GM21447 (cell line): Measurements from ENCODE around the gene OR2A42.
"Not testable (repeated sequence)": the region's sequence is repeated elsewhere in the genome, so short reads cannot be mapped to it uniquely, and the experiment has no call there.

Experiments used
- ATAC-seq: cut with Tn5 transposase; IDR thresholded peaks from one replicate; pipeline ENCODE4 v1.9.1; 2021; ENCODE audit not compliant: unreplicated experiment

Gene OR2A42

GRCh38 chr7:144223675-144224074, 15.7 kb downstream of the OR2A42 start:
- not testable (repeated sequence) for ATAC-seq

- ATAC-seq = not testable (repeated sequence)
Measured at GRCh38 chr7:144220531-144220930, 18.9 kb downstream of the OR2A42 start.

- ATAC-seq = not testable (repeated sequence)
Measured at GRCh38 chr7:144219149-144219548, 20.3 kb downstream of the OR2A42 start.

GRCh38 chr7:144218581-144218980, 20.8 kb downstream of the OR2A42 start:
- ATAC-seq = not testable (repeated sequence)

- not testable (repeated sequence) for ATAC-seq
Measured at GRCh38 chr7:144217200-144217599, 22.2 kb downstream of the OR2A42 start.

- ATAC-seq = not testable (repeated sequence)
Measured at GRCh38 chr7:144205306-144205705, 34.1 kb downstream of the OR2A42 start.

DNA sequence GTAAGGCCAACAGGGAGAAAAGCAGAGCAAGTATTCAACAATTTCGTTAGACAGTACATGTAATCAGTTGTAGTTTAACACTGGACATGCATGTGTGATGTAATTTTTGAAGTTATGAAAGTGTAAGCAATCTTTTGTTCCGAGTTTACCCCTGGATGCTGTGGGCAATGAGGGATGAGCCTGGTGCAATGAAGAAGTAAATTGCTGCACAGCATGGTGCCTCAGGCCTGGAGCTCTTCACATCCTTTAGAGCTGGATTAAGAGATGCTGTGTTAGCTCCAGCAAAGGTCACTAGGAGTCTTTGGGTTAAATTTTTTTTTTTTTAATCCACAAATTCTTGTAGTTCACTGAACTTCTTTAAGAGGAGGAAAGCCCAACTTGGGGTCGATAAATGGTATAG, 36.3 kb downstream of the OR2A42 start:
- ATAC-seq = not testable (repeated sequence)

DNA sequence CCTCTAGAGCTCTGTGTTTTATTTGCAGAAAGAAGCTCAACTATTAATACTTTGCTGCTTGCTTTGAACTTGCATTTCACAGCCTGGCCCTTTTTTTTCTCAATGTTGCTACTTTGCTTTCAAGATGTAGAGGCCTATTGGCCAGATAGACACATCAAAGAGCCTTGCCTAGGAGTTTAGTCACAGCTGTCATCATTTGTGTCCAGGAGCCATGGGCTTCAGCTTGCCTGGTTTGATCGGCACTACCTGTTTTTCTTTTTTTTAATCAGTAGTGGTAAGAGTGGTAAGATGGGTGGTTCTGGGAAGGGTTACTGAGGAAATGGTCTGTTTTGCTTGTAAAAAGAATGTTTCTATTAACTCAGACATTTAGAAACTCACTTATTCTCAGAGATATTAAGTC, 37.4 kb downstream of the OR2A42 start:
- not testable (repeated sequence) for ATAC-seq

- ATAC-seq = not testable (repeated sequence)
Measured at GRCh38 chr7:144198934-144199333, 40.5 kb downstream of the OR2A42 start.

- peak; percentile 61 for ATAC-seq
Measured at GRCh38 chr7:144195212-144195872, 44.1 kb downstream of the OR2A42 start, which contains the start of gene ARHGEF35. TSS of gene ARHGEF35 (minus strand) at chr7:144195833. CDS start at chr7:144188383, 7,450 bp downstream.

- not testable (repeated sequence) for ATAC-seq
Measured at GRCh38 chr7:144194453-144194852, 45.0 kb downstream of the OR2A42 start.

- ATAC-seq = not testable (repeated sequence)
Measured at GRCh38 chr7:144193782-144194181, 45.6 kb downstream of the OR2A42 start.

DNA sequence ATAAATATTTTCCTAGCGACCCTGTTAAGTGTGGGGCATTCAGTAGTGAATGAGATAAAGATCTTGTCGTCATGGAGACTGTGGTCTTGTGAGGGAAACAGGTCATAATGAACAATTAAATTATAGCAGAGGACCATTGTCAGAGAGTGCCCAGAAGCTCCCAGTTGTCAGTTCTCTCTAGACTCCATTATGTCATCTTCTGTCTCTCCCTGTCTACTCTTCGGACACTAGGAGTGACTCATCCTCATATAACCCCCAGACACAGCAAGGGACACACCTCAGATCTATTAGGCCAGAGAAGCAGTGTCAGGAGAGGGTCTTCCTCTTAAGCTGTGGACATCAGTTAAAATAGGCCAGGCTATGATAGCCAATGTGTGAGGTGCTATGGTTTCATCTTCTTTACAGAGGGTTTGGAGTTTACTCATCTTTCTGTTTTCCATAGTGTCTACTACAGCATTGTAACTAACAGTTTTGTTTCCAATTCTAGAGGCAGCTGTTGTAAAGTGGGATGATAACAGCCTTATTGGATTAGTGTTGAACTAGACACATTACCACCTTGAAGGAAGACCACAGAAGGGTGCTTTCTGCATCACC, 50.7 kb downstream of the OR2A42 start:
- ATAC-seq = not testable (repeated sequence)

- not testable (repeated sequence) for ATAC-seq
Measured at GRCh38 chr7:144187848-144188247, 51.6 kb downstream of the OR2A42 start.

DNA sequence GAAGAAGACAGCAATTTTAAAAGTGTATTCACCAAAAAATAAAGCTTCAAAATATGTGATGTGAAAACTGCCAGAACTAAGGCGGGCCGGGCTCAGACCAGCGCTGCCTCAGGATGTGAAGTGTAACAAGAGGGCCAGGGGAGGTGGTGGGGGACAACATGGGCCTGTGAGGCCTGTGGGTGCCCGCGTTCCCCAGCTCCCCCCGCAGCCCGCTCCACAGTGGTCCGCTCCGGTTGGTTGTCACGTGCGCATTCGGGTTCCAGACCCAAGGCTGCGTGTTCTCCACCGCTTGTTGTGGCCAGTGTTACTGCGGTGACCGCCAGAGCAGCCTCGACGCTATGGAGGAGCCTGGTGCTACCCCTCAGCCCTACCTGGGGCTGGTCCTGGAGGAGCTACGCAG, 56.2 kb downstream of the OR2A42 start, which contains the start of gene CTAGE4:
Gene CTAGE4 (plus strand): TSS at position 301 of the 400 bp plus-strand sequence. CDS start 38 bp downstream, at position 339.
- not testable (repeated sequence) for ATAC-seq

DNA sequence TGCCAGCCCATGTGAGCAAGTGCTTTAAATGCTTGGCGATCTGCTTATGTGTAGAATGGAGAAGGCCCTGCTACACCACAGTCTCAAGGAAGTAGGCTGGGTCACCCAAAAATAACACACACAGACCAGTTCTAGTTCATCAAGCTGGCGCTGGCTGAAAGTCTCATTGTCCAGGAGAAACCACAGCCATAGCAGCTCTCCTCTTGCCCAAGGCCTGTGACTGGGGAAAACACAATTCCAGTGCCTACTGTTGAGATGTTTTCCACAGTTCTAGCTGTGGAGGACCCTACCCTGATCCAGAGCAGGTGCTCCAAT, 60.3 kb downstream of the OR2A42 start:
- peak; percentile 32 for ATAC-seq

GRCh38 chr7:144178380-144179164, 60.8 kb downstream of the OR2A42 start:
- ATAC-seq = peak; percentile 96
